NCI-H69 (cell line): ENCODE measurements around the gene GFOD1.
"Not testable (repeated sequence)": the region's sequence is repeated elsewhere in the genome, so short reads cannot be mapped to it uniquely, and the experiment has no call there.

Experiments used
- DNase-seq: peaks from one replicate; lab custom pipeline; 2025; lab: John Stamatoyannopoulos, UW

Gene GFOD1

GRCh38 chr6:13354331-13355042 is 132.9 kb downstream of the GFOD1 start:
- DNase-seq: no peak

- no peak for DNase-seq
Measured at GRCh38 chr6:13352165-13352564, 135.2 kb downstream of the GFOD1 start.

GRCh38 chr6:13351271-13351670 is 136.1 kb downstream of the GFOD1 start:
- DNase-seq: no peak

- no peak for DNase-seq
Measured at GRCh38 chr6:13349811-13350506, 137.4 kb downstream of the GFOD1 start.

- no peak for DNase-seq
Measured at GRCh38 chr6:13348334-13349113, 138.9 kb downstream of the GFOD1 start.

- DNase-seq: no peak
Measured at GRCh38 chr6:13346245-13346644, 141.2 kb downstream of the GFOD1 start.

GRCh38 chr6:13342414-13343019 is 144.9 kb downstream of the GFOD1 start:
- no peak for DNase-seq

GRCh38 chr6:13339863-13340630 is 147.4 kb downstream of the GFOD1 start:
- no peak for DNase-seq

- no peak for DNase-seq
Measured at GRCh38 chr6:13338038-13338437, 149.4 kb downstream of the GFOD1 start.

- DNase-seq: peak; percentile 86
Measured at GRCh38 chr6:13336553-13336952, 150.8 kb downstream of the GFOD1 start.

GRCh38 chr6:13334953-13335352 is 152.4 kb downstream of the GFOD1 start:
- peak; percentile 33 for DNase-seq

- DNase-seq: no peak
Measured at GRCh38 chr6:13332349-13332706, 155.1 kb downstream of the GFOD1 start.

GRCh38 chr6:13331516-13332348 is 155.7 kb downstream of the GFOD1 start:
- DNase-seq: peak; percentile 50

GRCh38 chr6:13328875-13329183 is 158.6 kb downstream of the GFOD1 start:
- no peak for DNase-seq

GRCh38 chr6:13328076-13328874 is 159.1 kb downstream of the GFOD1 start, which contains the start of gene TBC1D7:
TSS of gene TBC1D7 (minus strand) at chr6:13328537. CDS start at chr6:13326898, 1,639 bp downstream.
- DNase-seq: peak; percentile 97

GRCh38 chr6:13327691-13328075 is 159.7 kb downstream of the GFOD1 start:
- DNase-seq: peak; percentile 76

GRCh38 chr6:13326031-13326586 is 161.3 kb downstream of the GFOD1 start:
- not testable (repeated sequence) for DNase-seq

GRCh38 chr6:13319891-13320564 is 167.4 kb downstream of the GFOD1 start:
- DNase-seq: no peak

- no peak for DNase-seq
Measured at GRCh38 chr6:13318821-13319220, 168.6 kb downstream of the GFOD1 start.
